ENCODE results near the gene PLEKHF1. TPM values are rescaled to one million over a fixed set of nuclear protein-coding genes. Genes with fewer than 3 reads are reported as not detected.

PLEKHF1 gene
- total RNA-seq, 4 donors from 2014 or later = 4.3 to 20.8 (median 17.1) TPM

DNA sequence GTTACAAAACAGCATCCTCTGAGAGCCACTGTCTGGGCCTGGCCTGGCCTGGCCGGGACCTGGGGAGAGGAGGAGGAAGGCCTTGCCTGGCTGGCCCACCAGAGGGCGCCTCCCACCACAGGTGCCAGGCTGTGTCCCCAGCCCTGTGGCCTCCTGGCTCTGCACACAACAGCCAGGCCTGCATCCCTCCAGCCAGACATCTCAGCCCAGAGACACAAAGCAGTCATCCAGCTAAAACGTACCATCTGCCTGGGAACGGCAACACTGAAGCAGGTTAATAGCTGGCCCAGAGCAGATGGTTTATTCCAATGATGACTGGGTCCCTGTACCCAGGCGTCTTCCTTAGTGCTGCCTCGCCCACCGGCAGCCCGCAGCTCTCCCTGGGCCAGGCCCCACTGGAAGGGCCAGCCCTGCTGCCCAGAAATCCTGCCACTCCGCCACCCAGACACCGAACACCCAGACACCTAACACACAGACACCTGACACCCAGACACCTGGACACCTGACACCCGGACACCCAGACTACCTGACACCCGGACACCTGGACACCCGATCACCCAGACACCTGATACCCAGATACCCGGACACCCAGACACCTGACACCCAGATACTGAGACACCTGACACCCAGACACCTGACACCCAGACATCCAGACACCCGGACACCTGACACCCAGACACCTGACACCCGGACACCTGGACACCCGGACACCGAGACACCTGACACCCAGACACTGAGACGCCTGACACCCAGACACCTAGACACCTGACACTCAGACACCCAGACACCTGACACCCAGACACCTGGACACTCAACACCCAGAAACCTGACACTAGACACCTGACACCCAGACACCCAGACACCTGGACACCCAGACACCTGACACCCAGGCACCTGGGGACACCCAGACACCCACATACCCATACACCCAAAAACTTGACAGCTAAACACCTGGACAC is 29.7 kb downstream of the PLEKHF1 start:
- H3K9me3 ChIP-seq = peaks cover 0 to 11% (median 0%) of the 10 kb centered on the region in 3 donors
- TF ChIP-seq CTCF (IDR thresholded peaks at IDR 0.05) = peak; percentile 73 to 82 (median 78)
- TF ChIP-seq POLR2A (IDR thresholded peaks at IDR 0.05) = no peak
- intact Hi-C loops (cut with DNase I) = loop anchor here (10.0 kb wide), 1 partner anchor 80 kb away; no protein-coding TSS in a partner anchor
- H3K4me1 ChIP-seq = peaks cover 0 to 12% (median 4%) of the 10 kb centered on the region in 3 donors
- H3K4me3 ChIP-seq = no peak overlapping the region
- H3K27me3 ChIP-seq = no peaks in the 10 kb centered on the region
- H3K36me3 ChIP-seq = no peaks in the 10 kb centered on the region
- peak overlapping the region in 1 of 4 donors; percentile 52 for H3K27ac ChIP-seq
- DNase-seq = no peak
- WGBS, 2 donors = 40 to 61% methylated on average over 7 to 12 of the region's 19 CpGs

- intact Hi-C loops (cut with DNase I) = loop anchor here (10.0 kb wide), 1 partner anchor 81 kb away; no protein-coding TSS in a partner anchor
- WGBS, 2 donors = 74 to 100% methylated on average over 1 to 4 of the region's 6 CpGs
- H3K36me3 ChIP-seq = no peaks in the 10 kb centered on the region
- H3K4me3 ChIP-seq = no peak overlapping the region
- H3K27ac ChIP-seq = no peak overlapping the region
- no peak for TF ChIP-seq POLR2A (IDR thresholded peaks at IDR 0.05)
- no peak for TF ChIP-seq CTCF (IDR thresholded peaks at IDR 0.05)
- peaks cover 0 to under 1% (median 0%) of the 10 kb centered on the region in 3 donors for H3K9me3 ChIP-seq
- no peaks in the 10 kb centered on the region for H3K27me3 ChIP-seq
- peaks cover 0 to 12% (median 4%) of the 10 kb centered on the region in 3 donors for H3K4me1 ChIP-seq
- DNase-seq = no peak
Observed at GRCh38 chr19:29695765-29696564, 30.7 kb downstream of the PLEKHF1 start.

DNA sequence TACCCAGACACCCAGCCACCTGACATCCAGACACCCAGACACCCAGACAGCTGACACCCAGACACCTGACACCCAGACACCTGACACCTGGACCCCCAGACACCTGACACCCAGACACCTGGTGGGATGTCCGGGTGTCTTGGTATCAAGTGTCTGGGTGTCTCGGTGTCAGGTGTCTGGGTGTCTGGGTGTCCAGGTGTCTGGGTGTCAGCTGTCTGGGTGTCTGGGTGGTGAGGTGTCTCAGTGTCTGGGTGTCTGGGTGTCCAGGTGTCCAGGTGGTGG is 31.2 kb downstream of the PLEKHF1 start:
- WGBS, 2 donors = no CpG with 5 or more reads among the region's 2 CpGs
- Histone ChIP-seq H3K27ac (no peak overlapping the region), H3K27me3 (no peaks in the 10 kb centered on the region), H3K4me3 (no peak overlapping the region), H3K4me1 (peaks cover 0 to 12% (median 4%) of the 10 kb centered on the region in 3 donors), H3K9me3 (no peaks in the 10 kb centered on the region), H3K36me3 (peaks cover 0 to 5% (median 0%) of the 10 kb centered on the region in 3 donors)
- TF ChIP-seq CTCF (IDR thresholded peaks at IDR 0.05) = no peak
- no peak for TF ChIP-seq POLR2A (IDR thresholded peaks at IDR 0.05)
- intact Hi-C loops (cut with DNase I) = loop anchor here (10.0 kb wide), 1 partner anchor 82 kb away; no protein-coding TSS in a partner anchor
- no peak for DNase-seq

GRCh38 chr19:29697523-29698261 is 32.4 kb downstream of the PLEKHF1 start:
- H3K27me3 ChIP-seq = no peaks in the 10 kb centered on the region
- intact Hi-C loops (cut with DNase I) = loop anchor here (10.0 kb wide), 1 partner anchor 83 kb away; no protein-coding TSS in a partner anchor
- peaks cover 2 to 17% (median 8%) of the 10 kb centered on the region in 3 donors for H3K36me3 ChIP-seq
- peaks cover 0 to 12% (median 4%) of the 10 kb centered on the region in 3 donors for H3K4me1 ChIP-seq
- no peaks in the 10 kb centered on the region for H3K9me3 ChIP-seq
- H3K27ac ChIP-seq = no peak overlapping the region
- DNase-seq = no peak
- no peak overlapping the region for H3K4me3 ChIP-seq
- WGBS, 2 donors = 43 to 83% methylated on average over 2 to 7 of the region's 10 CpGs
- no peak for TF ChIP-seq POLR2A (IDR thresholded peaks at IDR 0.05)
- no peak for TF ChIP-seq CTCF (IDR thresholded peaks at IDR 0.05)
